ENCODE data around the gene RSU1. TPM values are rescaled to one million over a fixed set of nuclear protein-coding genes. Genes with fewer than 3 reads are reported as not detected.

The RSU1 gene
- total RNA-seq, 1 donor from 2014 or later, result 33.7 TPM

- Mint-ChIP-seq H3K9me3 (no peaks in the 10 kb centered on the region), H3K27me3 (ENCODE audit: low read depth) (no peaks in the 10 kb centered on the region), H3K4me3 (no peak overlapping the region), H3K27ac (ENCODE audit: unreplicated experiment) (no peak overlapping the region), H3K36me3 (ENCODE audit: low read depth) (peaks cover 4% of the 10 kb centered on the region), H3K4me1 (no peaks in the 10 kb centered on the region)
- DNase-seq (ENCODE audit: low read depth, low spot score), result no peak
- TF ChIP-seq CTCF (conservative IDR thresholded peaks at IDR 0.05), result no peak
Measured at GRCh38 chr10:16751244-16751643, 66.0 kb downstream of the RSU1 start.

- H3K4me1 Mint-ChIP-seq, result no peaks in the 10 kb centered on the region
- H3K4me3 Mint-ChIP-seq, result no peak overlapping the region
- H3K36me3 Mint-ChIP-seq (ENCODE audit: low read depth), result peaks cover 4% of the 10 kb centered on the region
- H3K27me3 Mint-ChIP-seq (ENCODE audit: low read depth), result no peaks in the 10 kb centered on the region
- TF ChIP-seq CTCF (conservative IDR thresholded peaks at IDR 0.05), result no peak
- H3K9me3 Mint-ChIP-seq, result no peaks in the 10 kb centered on the region
- H3K27ac Mint-ChIP-seq (ENCODE audit: unreplicated experiment), result no peak overlapping the region
- no peak for DNase-seq (ENCODE audit: low read depth, low spot score)
Measured at GRCh38 chr10:16750461-16750860, 66.8 kb downstream of the RSU1 start.

GRCh38 chr10:16748749-16749148, 68.5 kb downstream of the RSU1 start:
- H3K27me3 Mint-ChIP-seq (ENCODE audit: low read depth), result no peaks in the 10 kb centered on the region
- no peak overlapping the region for H3K27ac Mint-ChIP-seq (ENCODE audit: unreplicated experiment)
- no peak for DNase-seq (ENCODE audit: low read depth, low spot score)
- peaks cover 4% of the 10 kb centered on the region for H3K36me3 Mint-ChIP-seq (ENCODE audit: low read depth)
- H3K4me3 Mint-ChIP-seq, result no peak overlapping the region
- H3K9me3 Mint-ChIP-seq, result no peaks in the 10 kb centered on the region
- H3K4me1 Mint-ChIP-seq, result no peaks in the 10 kb centered on the region
- TF ChIP-seq CTCF (conservative IDR thresholded peaks at IDR 0.05), result no peak

- H3K27me3 Mint-ChIP-seq (ENCODE audit: low read depth), result no peaks in the 10 kb centered on the region
- H3K4me3 Mint-ChIP-seq, result no peak overlapping the region
- no peaks in the 10 kb centered on the region for H3K4me1 Mint-ChIP-seq
- H3K27ac Mint-ChIP-seq (ENCODE audit: unreplicated experiment), result no peak overlapping the region
- no peak for TF ChIP-seq CTCF (conservative IDR thresholded peaks at IDR 0.05)
- peaks cover 4% of the 10 kb centered on the region for H3K36me3 Mint-ChIP-seq (ENCODE audit: low read depth)
- no peak for DNase-seq (ENCODE audit: low read depth, low spot score)
- no peaks in the 10 kb centered on the region for H3K9me3 Mint-ChIP-seq
Measured at GRCh38 chr10:16746856-16747255, 70.4 kb downstream of the RSU1 start.

GRCh38 chr10:16745061-16745460, 72.2 kb downstream of the RSU1 start:
- Mint-ChIP-seq H3K4me3 (no peak overlapping the region), H3K4me1 (no peaks in the 10 kb centered on the region), H3K27me3 (ENCODE audit: low read depth) (no peaks in the 10 kb centered on the region), H3K36me3 (ENCODE audit: low read depth) (no peaks in the 10 kb centered on the region), H3K9me3 (no peaks in the 10 kb centered on the region), H3K27ac (ENCODE audit: unreplicated experiment) (no peak overlapping the region)
- no peak for TF ChIP-seq CTCF (conservative IDR thresholded peaks at IDR 0.05)
- DNase-seq (ENCODE audit: low read depth, low spot score), result no peak
